Activated CD4-positive, alpha-beta T cell treated with anti-CD3 and anti-CD28 coated beads for 36 hours (primary cell): ENCODE measurements around the gene MYEOV. TPM values are rescaled to one million over a fixed set of nuclear protein-coding genes. Genes with fewer than 3 reads are reported as not detected.

Experiments used
- ATAC-seq: fragments of 200-7000 bp; cut with Tn5 transposase; one replicate; pipeline ENCODE4 v1.10.0; 2021; ENCODE audit warnings: mild to moderate bottlenecking, moderate library complexity
- CTCF ChIA-PET: fragments of 350-600 bp; sonication (Branson Sonifier 250); formaldehyde crosslinking; loops from one replicate; lab custom pipeline; 2021; ENCODE audit warnings: antibody characterized with exemption; lab: Charles Lee
- POLR2A ChIA-PET: fragments of 350-600 bp; sonication (Branson Sonifier 250); formaldehyde crosslinking; loops from one replicate; lab custom pipeline; 2021; ENCODE audit warnings: antibody characterized with exemption, inconsistent platforms; lab: Charles Lee
- DNase-seq: peaks from one replicate; pipeline ENCODE4 v3.0.0-alpha.2; 2020
- H3K27ac Mint-ChIP-seq: one replicate; pipeline ENCODE4 v1.8.0; 2021; ENCODE audit warnings: mixed read lengths
- H3K27me3 Mint-ChIP-seq: one replicate; pipeline ENCODE4 v1.8.0; 2021; ENCODE audit warnings: mixed read lengths
- H3K36me3 Mint-ChIP-seq: one replicate; pipeline ENCODE4 v1.8.0; 2021; ENCODE audit warnings: low read depth, mixed read lengths
- H3K4me1 Mint-ChIP-seq: one replicate; pipeline ENCODE4 v1.8.0; 2021; ENCODE audit warnings: mixed read lengths
- H3K4me3 Mint-ChIP-seq: one replicate; pipeline ENCODE4 v1.8.0; 2021; ENCODE audit warnings: mild to moderate bottlenecking, moderate library complexity, mixed read lengths
- H3K9me3 Mint-ChIP-seq: one replicate; pipeline ENCODE4 v1.8.0; 2021; ENCODE audit warnings: low read depth, mixed read lengths
- intact Hi-C, 2 experiments: fragments of 100-400 bp; cut with DNase I in 1 of 2; cut with micrococcal nuclease in 1 of 2; formaldehyde crosslinking; loops; one replicate each; pipeline versions ENCODE4 v1.14.2 to v1.15.1; 2022 to 2024; cut with DNase I, micrococcal nuclease
- total RNA-seq, 2 experiments: library from RNA; stranded (reverse); gene quantifications; one replicate each; pipeline ENCODE4 v1.2.3, GENCODE V29; 2021

The MYEOV gene
- total RNA-seq, 2 experiments from 2014 or later: not detected

GRCh38 chr11:69304258-69304657, 10.3 kb downstream of the MYEOV start:
- CTCF ChIA-PET: no interaction called here
- POLR2A ChIA-PET: no interaction called here
- intact Hi-C loops: loop anchor here in 1 of 2 experiments (5.0 kb wide), 1 partner anchor 123 kb away; no protein-coding TSS in a partner anchor

GRCh38 chr11:69304686-69305085, 10.7 kb downstream of the MYEOV start:
- ChIA-PET POLR2A (no interaction called here), CTCF (no interaction called here)
- H3K4me1 Mint-ChIP-seq: peaks cover 7% of the 10 kb centered on the region
- H3K27ac Mint-ChIP-seq: no peak overlapping the region
- intact Hi-C loops: loop anchor here in 1 of 2 experiments (5.0 kb wide), 1 partner anchor 123 kb away; no protein-coding TSS in a partner anchor
- ATAC-seq: no peak
- H3K36me3 Mint-ChIP-seq: no peaks in the 10 kb centered on the region
- H3K4me3 Mint-ChIP-seq: no peak overlapping the region
- H3K9me3 Mint-ChIP-seq: no peaks in the 10 kb centered on the region
- H3K27me3 Mint-ChIP-seq: peaks cover 4% of the 10 kb centered on the region
- no peak for DNase-seq

More at GRCh38 chr11:69304258-69304657, 10.3 kb downstream of the MYEOV start:
- ATAC-seq: no peak
- H3K4me1 Mint-ChIP-seq: peaks cover 7% of the 10 kb centered on the region
- no peak overlapping the region for H3K4me3 Mint-ChIP-seq
- H3K27me3 Mint-ChIP-seq: peaks cover 4% of the 10 kb centered on the region
- no peak overlapping the region for H3K27ac Mint-ChIP-seq
- no peaks in the 10 kb centered on the region for H3K9me3 Mint-ChIP-seq
- DNase-seq: no peak
- H3K36me3 Mint-ChIP-seq: no peaks in the 10 kb centered on the region

- intact Hi-C loops: no loop called here
- CTCF ChIA-PET: interaction anchor here (0.8 kb wide), 1 partner anchor 241 kb away, joined by 3 read pairs; no protein-coding TSS in a partner anchor
- POLR2A ChIA-PET: no interaction called here
Observed at GRCh38 chr11:69305885-69306540, 12.1 kb downstream of the MYEOV start.

GRCh38 chr11:69306821-69307220, 12.9 kb downstream of the MYEOV start:
- Mint-ChIP-seq H3K4me1 (peaks cover 18% of the 10 kb centered on the region), H3K36me3 (no peaks in the 10 kb centered on the region), H3K4me3 (no peak overlapping the region), H3K27ac (no peak overlapping the region), H3K27me3 (peaks cover 2% of the 10 kb centered on the region), H3K9me3 (no peaks in the 10 kb centered on the region)
- POLR2A ChIA-PET: no interaction called here
- no peak for ATAC-seq
- intact Hi-C loops: no loop called here
- no peak for DNase-seq
- CTCF ChIA-PET: no interaction called here

More at GRCh38 chr11:69305885-69306540, 12.1 kb downstream of the MYEOV start:
- no peak for DNase-seq
- no peak for ATAC-seq
- no peaks in the 10 kb centered on the region for H3K36me3 Mint-ChIP-seq
- peaks cover 2% of the 10 kb centered on the region for H3K27me3 Mint-ChIP-seq
- peaks cover 15% of the 10 kb centered on the region for H3K4me1 Mint-ChIP-seq
- no peaks in the 10 kb centered on the region for H3K9me3 Mint-ChIP-seq
- no peak overlapping the region for H3K27ac Mint-ChIP-seq
- no peak overlapping the region for H3K4me3 Mint-ChIP-seq

- CTCF ChIA-PET: interaction anchor here (1.1 kb wide), 1 partner anchor 10 kb away, joined by 3 read pairs; no protein-coding TSS in a partner anchor
- ATAC-seq (no peak), DNase-seq (peak; percentile 1)
- H3K27me3 Mint-ChIP-seq: peaks cover 2% of the 10 kb centered on the region
- H3K4me1 Mint-ChIP-seq: peaks cover 22% of the 10 kb centered on the region
- POLR2A ChIA-PET: no interaction called here
- no peak overlapping the region for H3K27ac Mint-ChIP-seq
- no peaks in the 10 kb centered on the region for H3K36me3 Mint-ChIP-seq
- no peak overlapping the region for H3K4me3 Mint-ChIP-seq
- intact Hi-C loops: no loop called here
- no peaks in the 10 kb centered on the region for H3K9me3 Mint-ChIP-seq
Observed at GRCh38 chr11:69307421-69307820, 13.5 kb downstream of the MYEOV start.

- ChIA-PET POLR2A (no interaction called here), CTCF (interaction anchor here (1.1 kb wide), 1 partner anchor 11 kb away, joined by 3 read pairs; no protein-coding TSS in a partner anchor)
- DNase-seq (peak; percentile 3), ATAC-seq (no peak)
- Mint-ChIP-seq H3K9me3 (no peaks in the 10 kb centered on the region), H3K4me1 (peaks cover 22% of the 10 kb centered on the region), H3K4me3 (no peak overlapping the region), H3K27me3 (no peaks in the 10 kb centered on the region), H3K27ac (no peak overlapping the region), H3K36me3 (no peaks in the 10 kb centered on the region)
- intact Hi-C loops: no loop called here
Observed at GRCh38 chr11:69307871-69308431, 14.0 kb downstream of the MYEOV start.

- ChIA-PET CTCF (interaction anchor here (1.1 kb wide), 1 partner anchor 11 kb away, joined by 3 read pairs; no protein-coding TSS in a partner anchor), POLR2A (no interaction called here)
- no peaks in the 10 kb centered on the region for H3K36me3 Mint-ChIP-seq
- intact Hi-C loops: no loop called here
- no peak overlapping the region for H3K4me3 Mint-ChIP-seq
- no peaks in the 10 kb centered on the region for H3K27me3 Mint-ChIP-seq
- peak; percentile 3 for DNase-seq
- peaks cover 22% of the 10 kb centered on the region for H3K4me1 Mint-ChIP-seq
- H3K9me3 Mint-ChIP-seq: no peaks in the 10 kb centered on the region
- no peak for ATAC-seq
- H3K27ac Mint-ChIP-seq: no peak overlapping the region
Observed at GRCh38 chr11:69308491-69308911, 14.5 kb downstream of the MYEOV start.

GRCh38 chr11:69308936-69309615, 15.1 kb downstream of the MYEOV start:
- no peak overlapping the region for H3K4me3 Mint-ChIP-seq
- intact Hi-C loops: no loop called here
- ATAC-seq (no peak), DNase-seq (peak; percentile 2)
- H3K9me3 Mint-ChIP-seq: no peaks in the 10 kb centered on the region
- peaks cover 22% of the 10 kb centered on the region for H3K4me1 Mint-ChIP-seq
- no peaks in the 10 kb centered on the region for H3K27me3 Mint-ChIP-seq
- ChIA-PET CTCF (no interaction called here), POLR2A (no interaction called here)
- H3K27ac Mint-ChIP-seq: no peak overlapping the region
- H3K36me3 Mint-ChIP-seq: no peaks in the 10 kb centered on the region

- no peak for ATAC-seq
- DNase-seq: peak; percentile 3
- POLR2A ChIA-PET: no interaction called here
- no peaks in the 10 kb centered on the region for H3K27me3 Mint-ChIP-seq
- H3K4me3 Mint-ChIP-seq: no peak overlapping the region
- peaks cover 22% of the 10 kb centered on the region for H3K4me1 Mint-ChIP-seq
- H3K36me3 Mint-ChIP-seq: no peaks in the 10 kb centered on the region
- CTCF ChIA-PET: no interaction called here
- intact Hi-C loops: no loop called here
- no peak overlapping the region for H3K27ac Mint-ChIP-seq
- no peaks in the 10 kb centered on the region for H3K9me3 Mint-ChIP-seq
Observed at GRCh38 chr11:69309631-69310280, 15.8 kb downstream of the MYEOV start.

GRCh38 chr11:69310351-69310750, 16.4 kb downstream of the MYEOV start:
- CTCF ChIA-PET: no interaction called here
- no peaks in the 10 kb centered on the region for H3K9me3 Mint-ChIP-seq
- intact Hi-C loops: no loop called here
- H3K27me3 Mint-ChIP-seq: no peaks in the 10 kb centered on the region
- peak; percentile 4 for DNase-seq
- POLR2A ChIA-PET: no interaction called here
- peaks cover 22% of the 10 kb centered on the region for H3K4me1 Mint-ChIP-seq
- H3K36me3 Mint-ChIP-seq: no peaks in the 10 kb centered on the region
- no peak overlapping the region for H3K27ac Mint-ChIP-seq
- no peak for ATAC-seq
- H3K4me3 Mint-ChIP-seq: no peak overlapping the region
